HG03108 (cell line): Measurements from ENCODE around the gene S100A2.
"Not testable (repeated sequence)": the region's sequence is repeated elsewhere in the genome, so short reads cannot be mapped to it uniquely, and the experiment has no call there.

Experiments used
- ATAC-seq: cut with Tn5 transposase; IDR thresholded peaks from one replicate; pipeline ENCODE4 v1.9.1; 2021; ENCODE audit warnings: moderate library complexity; ENCODE audit not compliant: unreplicated experiment

Gene S100A2

GRCh38 chr1:153566414-153567371, 1.0 kb upstream of the S100A2 start:
- ATAC-seq = peak; percentile 40

GRCh38 chr1:153563991-153564390, 1.7 kb downstream of the S100A2 start:
- no peak for ATAC-seq

- ATAC-seq = no peak
These were observed 2.2 kb downstream of the S100A2 start for GRCh38 chr1:153563483-153563901.

- not testable (repeated sequence) for ATAC-seq
These were observed 3.6 kb downstream of the S100A2 start for GRCh38 chr1:153562021-153562420.

GRCh38 chr1:153561466-153561985, 4.1 kb downstream of the S100A2 start:
- ATAC-seq = no peak

- ATAC-seq = no peak
These were observed 4.7 kb downstream of the S100A2 start for GRCh38 chr1:153560771-153561465.

- ATAC-seq = no peak
These were observed 5.4 kb downstream of the S100A2 start for GRCh38 chr1:153560241-153560640.

GRCh38 chr1:153557877-153558276, 7.8 kb downstream of the S100A2 start:
- ATAC-seq = no peak

GRCh38 chr1:153556348-153556747, 9.3 kb downstream of the S100A2 start:
- no peak for ATAC-seq

- ATAC-seq = no peak
These were observed 11.7 kb downstream of the S100A2 start for GRCh38 chr1:153553830-153554541.

GRCh38 chr1:153553096-153553495, 12.5 kb downstream of the S100A2 start:
- no peak for ATAC-seq

GRCh38 chr1:153552335-153552734, 13.3 kb downstream of the S100A2 start:
- no peak for ATAC-seq

GRCh38 chr1:153550827-153551500, 14.7 kb downstream of the S100A2 start:
- ATAC-seq = no peak

GRCh38 chr1:153550398-153550758, 15.3 kb downstream of the S100A2 start:
- ATAC-seq = no peak

GRCh38 chr1:153549741-153550397, 15.8 kb downstream of the S100A2 start:
- ATAC-seq = no peak

- no peak for ATAC-seq
These were observed 16.6 kb downstream of the S100A2 start, which contains the start of gene S100A3 for GRCh38 chr1:153548722-153549688. Gene S100A3 (minus strand): TSS chr1:153549258. CDS start chr1:153548485, 773 bp downstream.

- no peak for ATAC-seq
These were observed 17.8 kb downstream of the S100A2 start for GRCh38 chr1:153547560-153548551.
